ENCODE data around the gene RASA4B.
A peak's percentile ranks its signal among the peaks of the same experiment; 100 is the strongest.

Gene RASA4B

GRCh38 chr7:102451371-102452054 lies 66.1 kb downstream of the RASA4B start:
- DNase-seq: no peak

GRCh38 chr7:102450242-102450641 lies 67.3 kb downstream of the RASA4B start:
- DNase-seq: no peak

- DNase-seq: no peak
These were observed 68.4 kb downstream of the RASA4B start for GRCh38 chr7:102449136-102449535.

- no peak for DNase-seq
These were observed 70.3 kb downstream of the RASA4B start for GRCh38 chr7:102447311-102447710.

- DNase-seq: no peak
These were observed 71.0 kb downstream of the RASA4B start for GRCh38 chr7:102446387-102447156.

- DNase-seq: no peak
These were observed 71.9 kb downstream of the RASA4B start for GRCh38 chr7:102445674-102446071.

GRCh38 chr7:102444961-102445673 lies 72.5 kb downstream of the RASA4B start:
- DNase-seq: no peak

GRCh38 chr7:102439963-102440795 lies 77.4 kb downstream of the RASA4B start:
- DNase-seq: no peak

- no peak for DNase-seq
These were observed 81.5 kb downstream of the RASA4B start for GRCh38 chr7:102436118-102436517.

- no peak for DNase-seq
These were observed 83.5 kb downstream of the RASA4B start for GRCh38 chr7:102434039-102434486.

GRCh38 chr7:102433219-102434038 lies 84.1 kb downstream of the RASA4B start, which contains the start of gene ORAI2:
Gene ORAI2 (plus strand): TSS chr7:102433575. CDS start chr7:102438957, 5,382 bp downstream.
- peak; percentile 88 for DNase-seq
